ENCODE measurements around the gene TRIO.

DNA sequence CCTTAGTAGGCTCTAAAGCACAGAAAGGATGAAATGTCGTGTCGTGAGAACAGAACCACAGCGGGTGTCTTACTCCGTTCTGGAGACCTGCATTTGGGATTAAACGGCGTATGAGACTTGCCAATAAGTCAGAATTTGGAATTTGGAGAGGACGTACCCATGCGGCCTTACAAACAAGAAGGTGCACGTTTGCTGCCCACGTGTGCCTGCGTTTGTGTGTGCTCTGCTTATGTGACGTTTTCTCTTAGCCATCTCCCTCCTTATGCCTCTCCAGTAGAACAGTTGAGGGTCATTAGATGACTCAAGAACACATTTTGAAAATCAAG lies 266.9 kb downstream of the TRIO start:
- no peak for TF ChIP-seq CTCF (IDR thresholded peaks at IDR 0.05)
- TF ChIP-seq POLR2A (IDR thresholded peaks at IDR 0.05) = no peak
